Measurements from ENCODE around the gene DDX25.
A peak's percentile ranks its signal among the peaks of the same experiment; 100 is the strongest.
"Not testable (repeated sequence)": the region's sequence is repeated elsewhere in the genome, so short reads cannot be mapped to it uniquely, and the experiment has no call there.

The DDX25 gene

GRCh38 chr11:125903711-125904659 is at the start of gene DDX25:
DDX25 (plus strand) TSS chr11:125904508; CDS start chr11:125904518, 10 bp downstream.
- DNase-seq = peak; percentile 19

- not testable (repeated sequence) for DNase-seq
Measured at GRCh38 chr11:125857670-125858069, 46.6 kb upstream of the DDX25 start.

- DNase-seq = not testable (repeated sequence)
Measured at GRCh38 chr11:125862786-125863185, 41.5 kb upstream of the DDX25 start.

GRCh38 chr11:125865354-125865753 is 39.0 kb upstream of the DDX25 start:
- not testable (repeated sequence) for DNase-seq

- no peak for DNase-seq
Measured at GRCh38 chr11:125869521-125869920, 34.8 kb upstream of the DDX25 start.

GRCh38 chr11:125871391-125872137 is 32.7 kb upstream of the DDX25 start:
- no peak for DNase-seq

GRCh38 chr11:125872138-125872491 is 32.2 kb upstream of the DDX25 start:
- no peak for DNase-seq

- DNase-seq = no peak
Measured at GRCh38 chr11:125873881-125874555, 30.3 kb upstream of the DDX25 start.

- DNase-seq = peak; percentile 29
Measured at GRCh38 chr11:125874556-125875124, 29.7 kb upstream of the DDX25 start.

GRCh38 chr11:125881291-125881690 is 23.0 kb upstream of the DDX25 start:
- DNase-seq = no peak

- no peak for DNase-seq
Measured at GRCh38 chr11:125883375-125883774, 20.9 kb upstream of the DDX25 start.

- DNase-seq = peak; percentile 22
Measured at GRCh38 chr11:125886997-125887372, 17.3 kb upstream of the DDX25 start.

- DNase-seq = peak; percentile 90
Measured at GRCh38 chr11:125887373-125888324, 16.7 kb upstream of the DDX25 start, which contains the start of gene HYLS1. HYLS1 (plus strand) TSS chr11:125887668; CDS start chr11:125899369, 11,701 bp downstream.

- no peak for DNase-seq
Measured at GRCh38 chr11:125890447-125891100, 13.7 kb upstream of the DDX25 start.

- no peak for DNase-seq
Measured at GRCh38 chr11:125892071-125892470, 12.2 kb upstream of the DDX25 start.

- no peak for DNase-seq
Measured at GRCh38 chr11:125892994-125893393, 11.3 kb upstream of the DDX25 start.

- DNase-seq = no peak
Measured at GRCh38 chr11:125901872-125902271, 2.4 kb upstream of the DDX25 start.

- DNase-seq = no peak
Measured at GRCh38 chr11:125902277-125902926, 1.9 kb upstream of the DDX25 start.

- peak; percentile 83 for DNase-seq
Measured at GRCh38 chr11:125902927-125903710, 1.2 kb upstream of the DDX25 start, which contains the start of gene PUS3. PUS3 (minus strand) TSS chr11:125903206; CDS start chr11:125896284, 6,922 bp downstream.

GRCh38 chr11:125904678-125905077 is 370 bp downstream of the DDX25 start:
- DNase-seq = no peak
